HG03571 (cell line): ENCODE results near the gene WWOX.

Experiments used
- ATAC-seq: cut with Tn5 transposase; IDR thresholded peaks from one replicate; pipeline ENCODE4 v1.9.1; 2021; ENCODE audit not compliant: unreplicated experiment

The WWOX gene

GRCh38 chr16:78386557-78387324, 287.3 kb downstream of the WWOX start:
- no peak for ATAC-seq

GRCh38 chr16:78389009-78389498, 289.6 kb downstream of the WWOX start:
- no peak for ATAC-seq

GRCh38 chr16:78390092-78390491, 290.6 kb downstream of the WWOX start:
- no peak for ATAC-seq

- ATAC-seq = no peak
Observed at GRCh38 chr16:78390508-78391324, 291.3 kb downstream of the WWOX start.

GRCh38 chr16:78392585-78393195, 293.2 kb downstream of the WWOX start:
- no peak for ATAC-seq

GRCh38 chr16:78395035-78395434, 295.6 kb downstream of the WWOX start:
- no peak for ATAC-seq

GRCh38 chr16:78396046-78396445, 296.6 kb downstream of the WWOX start:
- ATAC-seq = no peak

- no peak for ATAC-seq
Observed at GRCh38 chr16:78396673-78397072, 297.2 kb downstream of the WWOX start.

- ATAC-seq = no peak
Observed at GRCh38 chr16:78399384-78399783, 299.9 kb downstream of the WWOX start.

- ATAC-seq = no peak
Observed at GRCh38 chr16:78402833-78403232, 303.4 kb downstream of the WWOX start.

GRCh38 chr16:78405040-78405439, 305.6 kb downstream of the WWOX start:
- no peak for ATAC-seq

GRCh38 chr16:78405833-78406232, 306.4 kb downstream of the WWOX start:
- no peak for ATAC-seq

- ATAC-seq = no peak
Observed at GRCh38 chr16:78407191-78407590, 307.7 kb downstream of the WWOX start.

- ATAC-seq = no peak
Observed at GRCh38 chr16:78413651-78414050, 314.2 kb downstream of the WWOX start.

- ATAC-seq = no peak
Observed at GRCh38 chr16:78415013-78415412, 315.6 kb downstream of the WWOX start.

- no peak for ATAC-seq
Observed at GRCh38 chr16:78415669-78416068, 316.2 kb downstream of the WWOX start.

GRCh38 chr16:78416400-78416799, 316.9 kb downstream of the WWOX start:
- no peak for ATAC-seq

GRCh38 chr16:78421181-78421708, 321.8 kb downstream of the WWOX start:
- ATAC-seq = no peak

- ATAC-seq = no peak
Observed at GRCh38 chr16:78425281-78425680, 325.8 kb downstream of the WWOX start.

GRCh38 chr16:78425891-78426510, 326.5 kb downstream of the WWOX start:
- ATAC-seq = no peak

- no peak for ATAC-seq
Observed at GRCh38 chr16:78428193-78428592, 328.7 kb downstream of the WWOX start.
